C4-2B (cell line): Measurements from ENCODE around the gene TLN1.

Experiments
- CTCF ChIP-seq: fragments of 450-650 bp; conservative IDR thresholded peaks from 2 replicates; pipeline ENCODE4 v1.5.1; 2017; ENCODE audit warnings: mild to moderate bottlenecking
- ZFX ChIP-seq: fragments of 450-650 bp; IDR thresholded peaks from 2 replicates; pipeline ENCODE4 v1.6.1; 2017

- TF ChIP-seq CTCF (no peak), ZFX (no peak)
Observed at GRCh38 chr9:35656831-35657545, 75.0 kb downstream of the TLN1 start.
